Hepatocyte (in vitro differentiated cells): Measurements from ENCODE around the gene CACNA2D1.

Source experiments
- CTCF ChIP-seq: fragments of 200-600 bp; sonication (generic); IDR thresholded peaks from 2 replicates; pipeline ENCODE4 v1.5.1; 2016; ENCODE audit warnings: antibody characterized with exemption, mild to moderate bottlenecking; ENCODE audit not compliant: poor library complexity
- EZH2 ChIP-seq: fragments of 200-600 bp; sonication (generic); IDR thresholded peaks from 2 replicates; pipeline ENCODE4 v1.6.1; 2016; ENCODE audit warnings: antibody characterized with exemption, mild to moderate bottlenecking, borderline replicate concordance
- EZH2phosphoT487 ChIP-seq: fragments of 200-600 bp; sonication (generic); IDR thresholded peaks from one replicate; pipeline ENCODE4 v1.6.1; 2018; ENCODE audit warnings: antibody characterized with exemption, mild to moderate bottlenecking, low read depth, moderate library complexity; ENCODE audit not compliant: unreplicated experiment, severe bottlenecking

- TF ChIP-seq CTCF (no peak), EZH2phosphoT487 (no peak), EZH2 (no peak)
Measured at GRCh38 chr7:82085116-82085515, 358.5 kb downstream of the CACNA2D1 start.
